Upper lobe of left lung (tissue), 4 donors: ENCODE measurements around the gene SMG1.

Experiments
- EP300 ChIP-seq, 4 donors: sonication (generic); formaldehyde crosslinking; IDR thresholded peaks; one replicate each; pipeline ENCODE4 v1.5.1; 2017; ENCODE audit warnings: antibody characterized with exemption in 4 of 4, control low read depth in 2 of 4
- POLR2A ChIP-seq, 4 donors: fragments of 450-650 bp; IDR thresholded peaks; one replicate each; pipeline ENCODE4 v1.5.1; 2016 to 2017; ENCODE audit warnings: antibody characterized with exemption in 4 of 4, mild to moderate bottlenecking in 2 of 4
- POLR2AphosphoS5 ChIP-seq, 2 donors: sonication (generic); formaldehyde crosslinking; IDR thresholded peaks; one replicate each; pipeline ENCODE4 v1.5.1; 2017; ENCODE audit warnings: antibody characterized with exemption in 2 of 2
- TF ChIP-seq, protein P1 (sequence below), 6 experiments: fragments of 450-650 bp in 4 of 6; fragments of 200-600 bp in 2 of 6; sonication (generic) in 2 of 6; IDR thresholded peaks; one replicate each; pipeline ENCODE4 v1.5.1; 2016 to 2019; ENCODE audit warnings: antibody characterized with exemption in 6 of 6

- TF ChIP-seq POLR2A (IDR thresholded peaks at IDR 0.05), result no peak
- TF ChIP-seq, protein P1, sequence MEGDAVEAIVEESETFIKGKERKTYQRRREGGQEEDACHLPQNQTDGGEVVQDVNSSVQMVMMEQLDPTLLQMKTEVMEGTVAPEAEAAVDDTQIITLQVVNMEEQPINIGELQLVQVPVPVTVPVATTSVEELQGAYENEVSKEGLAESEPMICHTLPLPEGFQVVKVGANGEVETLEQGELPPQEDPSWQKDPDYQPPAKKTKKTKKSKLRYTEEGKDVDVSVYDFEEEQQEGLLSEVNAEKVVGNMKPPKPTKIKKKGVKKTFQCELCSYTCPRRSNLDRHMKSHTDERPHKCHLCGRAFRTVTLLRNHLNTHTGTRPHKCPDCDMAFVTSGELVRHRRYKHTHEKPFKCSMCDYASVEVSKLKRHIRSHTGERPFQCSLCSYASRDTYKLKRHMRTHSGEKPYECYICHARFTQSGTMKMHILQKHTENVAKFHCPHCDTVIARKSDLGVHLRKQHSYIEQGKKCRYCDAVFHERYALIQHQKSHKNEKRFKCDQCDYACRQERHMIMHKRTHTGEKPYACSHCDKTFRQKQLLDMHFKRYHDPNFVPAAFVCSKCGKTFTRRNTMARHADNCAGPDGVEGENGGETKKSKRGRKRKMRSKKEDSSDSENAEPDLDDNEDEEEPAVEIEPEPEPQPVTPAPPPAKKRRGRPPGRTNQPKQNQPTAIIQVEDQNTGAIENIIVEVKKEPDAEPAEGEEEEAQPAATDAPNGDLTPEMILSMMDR (IDR thresholded peaks at IDR 0.05), result no peak
- TF ChIP-seq EP300 (IDR thresholded peaks at IDR 0.05), result no peak
- no peak for TF ChIP-seq POLR2AphosphoS5 (IDR thresholded peaks at IDR 0.05)
Measured at GRCh38 chr16:18953547-18953946, 27.3 kb upstream of the SMG1 start.
